CD14-positive monocyte (primary cell): ENCODE results near the gene FHIT. TPM values are rescaled to one million over a fixed set of nuclear protein-coding genes. Genes with fewer than 3 reads are reported as not detected.
A peak's percentile ranks its signal among the peaks of the same experiment; 100 is the strongest.

Experiments
- DNase-seq, 3 donors: peaks; one replicate each; pipeline ENCODE4 v3.0.0-alpha.2; 2011 to 2022
- H2AFZ ChIP-seq: 2 replicates; pipeline ENCODE4 v1.6.0; 2012; ENCODE audit warnings: mild to moderate bottlenecking, low read depth, low read length, inconsistent platforms; ENCODE audit not compliant: insufficient read depth, poor library complexity, severe bottlenecking
- H3K27ac ChIP-seq, 2 donors: 1 replicate in 1 of 2; 2 replicates in 1 of 2; pipeline ENCODE4 v1.5.1; 2012 to 2013; ENCODE audit warnings: low read length in 2 of 2, control low read depth in 1 of 2, inconsistent platforms in 1 of 2, low read depth in 1 of 2, mild to moderate bottlenecking in 1 of 2
- H3K27me3 ChIP-seq, 2 donors: one replicate each; pipeline versions ENCODE4 v1.6.0 to v1.6.1; 2011 to 2013; ENCODE audit warnings: low read length in 2 of 2; ENCODE audit not compliant: control insufficient read depth in 2 of 2, insufficient read depth in 2 of 2
- H3K36me3 ChIP-seq, 2 donors: replicated peaks in 1 of 2; 1 replicate in 1 of 2; 2 replicates in 1 of 2; pipeline versions ENCODE4 v1.5.1 to v1.6.1; 2012 to 2013; ENCODE audit warnings: low read length in 2 of 2, control low read depth in 1 of 2, inconsistent platforms in 1 of 2, mild to moderate bottlenecking in 1 of 2; ENCODE audit not compliant: insufficient read depth in 2 of 2, control insufficient read depth in 1 of 2
- H3K4me1 ChIP-seq, 2 donors: 1 replicate in 1 of 2; 2 replicates in 1 of 2; pipeline versions ENCODE4 v1.5.1 to v1.6.1; 2012 to 2013; ENCODE audit warnings: low read length in 2 of 2, control low read depth in 1 of 2, inconsistent platforms in 1 of 2, mild to moderate bottlenecking in 1 of 2, moderate library complexity in 1 of 2; ENCODE audit not compliant: insufficient read depth in 2 of 2, control insufficient read depth in 1 of 2
- H3K4me2 ChIP-seq: replicated peaks from 2 replicates; pipeline ENCODE3; 2012; ENCODE audit warnings: low read length, moderate library complexity, mild to moderate bottlenecking; ENCODE audit not compliant: poor library complexity, severe bottlenecking; ENCODE audit errors: extremely low read depth
- H3K4me3 ChIP-seq, 3 experiments: fragments of 200-600 bp in 1 of 3; sonication (generic) in 1 of 3; replicated peaks in 1 of 3; 1 replicate in 2 of 3; 2 replicates in 1 of 3; pipeline ENCODE4 v1.5.1; 2011 to 2013; ENCODE audit warnings: low read length in 3 of 3, mild to moderate bottlenecking in 3 of 3, control low read depth in 2 of 3, low read depth in 2 of 3, inconsistent platforms in 1 of 3, moderate library complexity in 1 of 3
- H3K79me2 ChIP-seq: 2 replicates; pipeline ENCODE4 v1.6.0; 2012; ENCODE audit warnings: mild to moderate bottlenecking, control low read depth, inconsistent platforms, low read length, moderate library complexity; ENCODE audit not compliant: insufficient read depth
- H3K9ac ChIP-seq: 2 replicates; pipeline ENCODE4 v1.6.0; 2017; ENCODE audit warnings: low read length, mild to moderate bottlenecking; ENCODE audit not compliant: insufficient read depth, poor library complexity, severe bottlenecking
- H3K9me3 ChIP-seq, 2 donors: replicated peaks in 1 of 2; 1 replicate in 1 of 2; 2 replicates in 1 of 2; pipeline versions ENCODE4 v1.5.1 to v1.6.1; 2012 to 2013; ENCODE audit warnings: low read length in 2 of 2, control low read depth in 1 of 2; ENCODE audit not compliant: control insufficient read depth in 1 of 2, insufficient read depth in 1 of 2
- H4K20me1 ChIP-seq: 2 replicates; pipeline ENCODE4 v1.6.0; 2012; ENCODE audit warnings: mild to moderate bottlenecking, low read length, control low read depth, moderate library complexity; ENCODE audit not compliant: insufficient read depth
- H3K27ac Mint-ChIP-seq, 7 donors: one replicate each; pipeline ENCODE4 v1.8.0; 2020; ENCODE audit warnings: mild to moderate bottlenecking in 7 of 7, mixed read lengths in 7 of 7, moderate library complexity in 6 of 7, inconsistent platforms in 2 of 7
- H3K27me3 Mint-ChIP-seq, 3 donors: one replicate each; pipeline ENCODE4 v1.8.0; 2021 to 2022; ENCODE audit warnings: low read depth in 3 of 3, mild to moderate bottlenecking in 3 of 3, mixed read lengths in 3 of 3, moderate library complexity in 3 of 3, inconsistent platforms in 1 of 3
- H3K36me3 Mint-ChIP-seq, 2 donors: one replicate each; pipeline ENCODE4 v1.8.0; 2020; ENCODE audit warnings: mixed read lengths in 2 of 2, inconsistent platforms in 1 of 2, mild to moderate bottlenecking in 1 of 2
- H3K4me1 Mint-ChIP-seq: one replicate; pipeline ENCODE4 v1.8.0; 2020; ENCODE audit warnings: mild to moderate bottlenecking, mixed read lengths
- H3K4me3 Mint-ChIP-seq, 2 donors: one replicate each; pipeline ENCODE4 v1.8.0; 2020; ENCODE audit warnings: mild to moderate bottlenecking in 2 of 2, mixed read lengths in 2 of 2, moderate library complexity in 1 of 2
- H3K9me3 Mint-ChIP-seq, 7 donors: one replicate each; pipeline ENCODE4 v1.8.0; 2020 to 2022; ENCODE audit warnings: mixed read lengths in 7 of 7, mild to moderate bottlenecking in 6 of 7, moderate library complexity in 6 of 7, inconsistent platforms in 2 of 7
- CTCF ChIP-seq: fragments of 200-600 bp; IDR thresholded peaks from one replicate; pipeline ENCODE4 v1.8.0; 2022; ENCODE audit warnings: antibody characterized with exemption, mild to moderate bottlenecking
- WGBS: methylation state at CpG from one replicate; pipeline ENCODE4 v1.1.5; 2013; ENCODE audit warnings: missing lambda C conversion rate; ENCODE audit not compliant: insufficient coverage; 5-methylcytosine and 5-hydroxymethylcytosine counted together
- intact Hi-C, 2 donors: fragments of 100-400 bp; cut with micrococcal nuclease; formaldehyde crosslinking; loops; one replicate each; pipeline versions ENCODE4 v1.15.0 to v1.15.1; 2023
- polyA plus RNA-seq, 3 donors: library from polyadenylated mRNA; depleted of rRNA in 1 of 3; unstranded in 2 of 3; stranded (reverse) in 1 of 3; fragments of 300-500 nt in 2 of 3; fragments of >200 nt in 1 of 3; fragmentation: Illumina TruSeq in 2 of 3; gene quantifications; 1 replicate in 2 of 3; 2 replicates in 1 of 3; pipeline ENCODE4 v1.2.3, GENCODE V29; 2012 to 2021

FHIT gene
- polyA plus RNA-seq, 3 donors: 1.7 to 3.4 (median 3.2) TPM

GRCh38 chr3:60333710-60334109 is 917.5 kb downstream of the FHIT start:
- no CpG with 5 or more reads among the region's 1 CpG for WGBS
- Mint-ChIP-seq H3K27ac (peak overlapping the region in 1 of 7 donors; percentile 47), H3K36me3 (no peaks in the 10 kb centered on the region), H3K9me3 (peaks cover 3 to 16% (median 8%) of the 10 kb centered on the region in 7 donors), H3K4me3 (peak overlapping the region in 1 of 2 donors; percentile 33), H3K4me1 (peaks cover 5% of the 10 kb centered on the region), H3K27me3 (peaks cover 0 to 2% (median 0%) of the 10 kb centered on the region in 3 donors)
- Histone ChIP-seq H3K4me3 (no peak overlapping the region), H3K9me3 (peaks cover 8 to 13% of the 10 kb centered on the region in 2 donors), H3K36me3 (no peaks in the 10 kb centered on the region), H3K79me2 (no peaks in the 10 kb centered on the region), H3K4me1 (peaks cover 5% of the 10 kb centered on the region in 2 donors), H4K20me1 (no peaks in the 10 kb centered on the region), H2AFZ (no peak overlapping the region), H3K4me2 (no peak overlapping the region), H3K27ac (no peak overlapping the region), H3K9ac (no peak overlapping the region), H3K27me3 (no peaks in the 10 kb centered on the region)
- no peak for TF ChIP-seq CTCF
- intact Hi-C loops: no loop called here
- DNase-seq: no peak

GRCh38 chr3:60330107-60330506 is 921.1 kb downstream of the FHIT start:
- Histone ChIP-seq H3K4me3 (no peak overlapping the region), H2AFZ (no peak overlapping the region), H3K4me1 (peaks cover 5% of the 10 kb centered on the region in 2 donors), H3K27me3 (no peaks in the 10 kb centered on the region), H3K9ac (no peak overlapping the region), H3K79me2 (no peaks in the 10 kb centered on the region), H3K9me3 (peaks cover 8 to 13% of the 10 kb centered on the region in 2 donors), H4K20me1 (no peaks in the 10 kb centered on the region), H3K27ac (no peak overlapping the region), H3K36me3 (no peaks in the 10 kb centered on the region), H3K4me2 (no peak overlapping the region)
- Mint-ChIP-seq H3K4me1 (peaks cover 9% of the 10 kb centered on the region), H3K4me3 (no peak overlapping the region), H3K27me3 (peaks cover 0 to 2% (median 0%) of the 10 kb centered on the region in 3 donors), H3K9me3 (peaks cover 6 to 19% (median 8%) of the 10 kb centered on the region in 7 donors), H3K27ac (no peak overlapping the region), H3K36me3 (no peaks in the 10 kb centered on the region)
- 89% methylated on average over 4 of the region's 6 CpGs for WGBS
- intact Hi-C loops: no loop called here
- TF ChIP-seq CTCF: no peak
- no peak for DNase-seq
